Central memory CD8-positive, alpha-beta T cell (primary cell): ENCODE results near the gene SMPX.

ENCODE experiments used
- ATAC-seq: fragments of 150-1000 bp; cut with Tn5 transposase; replicated peaks from 2 replicates; pipeline ENCODE4 v1.10.0; 2022; ENCODE audit warnings: mild to moderate bottlenecking, moderate FRiP score, moderate number of reproducible peaks; ENCODE audit not compliant: poor library complexity, severe bottlenecking; ENCODE audit errors: extremely low read depth
- DNase-seq, 2 donors: peaks; one replicate each; pipeline ENCODE4 v3.0.0; 2021; ENCODE audit warnings: low spot score in 2 of 2
- H3K27ac Mint-ChIP-seq: one replicate; pipeline ENCODE4 v1.8.0; 2022; ENCODE audit warnings: low read depth, mild to moderate bottlenecking, moderate library complexity, mixed read lengths
- H3K27me3 Mint-ChIP-seq: one replicate; pipeline ENCODE4 v1.8.0; 2022; ENCODE audit warnings: mixed read lengths
- H3K36me3 Mint-ChIP-seq: one replicate; pipeline ENCODE4 v1.8.0; 2022; ENCODE audit warnings: mild to moderate bottlenecking, moderate library complexity, mixed read lengths; ENCODE audit not compliant: insufficient read depth
- H3K4me1 Mint-ChIP-seq: one replicate; pipeline ENCODE4 v1.8.0; 2022; ENCODE audit warnings: mixed read lengths
- H3K4me3 Mint-ChIP-seq: one replicate; pipeline ENCODE4 v1.8.0; 2022; ENCODE audit warnings: mild to moderate bottlenecking, moderate library complexity, mixed read lengths
- H3K9me3 Mint-ChIP-seq: one replicate; pipeline ENCODE4 v1.8.0; 2022; ENCODE audit warnings: mixed read lengths

The SMPX gene

GRCh38 chrX:21723084-21723483 is 34.8 kb downstream of the SMPX start:
- Mint-ChIP-seq H3K27ac (no peak overlapping the region), H3K4me3 (no peak overlapping the region), H3K4me1 (no peaks in the 10 kb centered on the region), H3K36me3 (no peaks in the 10 kb centered on the region), H3K27me3 (peaks cover 2% of the 10 kb centered on the region), H3K9me3 (no peaks in the 10 kb centered on the region)
- DNase-seq (no peak), ATAC-seq (no peak)

- Mint-ChIP-seq H3K27ac (no peak overlapping the region), H3K36me3 (no peaks in the 10 kb centered on the region), H3K9me3 (no peaks in the 10 kb centered on the region), H3K27me3 (no peaks in the 10 kb centered on the region), H3K4me1 (no peaks in the 10 kb centered on the region), H3K4me3 (no peak overlapping the region)
- no peak for DNase-seq
- ATAC-seq = no peak
Measured at GRCh38 chrX:21721195-21721594, 36.7 kb downstream of the SMPX start.

- H3K27ac Mint-ChIP-seq = no peak overlapping the region
- no peaks in the 10 kb centered on the region for H3K36me3 Mint-ChIP-seq
- no peak overlapping the region for H3K4me3 Mint-ChIP-seq
- no peak for ATAC-seq
- DNase-seq = no peak
- no peaks in the 10 kb centered on the region for H3K9me3 Mint-ChIP-seq
- H3K4me1 Mint-ChIP-seq = no peaks in the 10 kb centered on the region
- no peaks in the 10 kb centered on the region for H3K27me3 Mint-ChIP-seq
Measured at GRCh38 chrX:21718575-21718974, 39.3 kb downstream of the SMPX start.

DNA sequence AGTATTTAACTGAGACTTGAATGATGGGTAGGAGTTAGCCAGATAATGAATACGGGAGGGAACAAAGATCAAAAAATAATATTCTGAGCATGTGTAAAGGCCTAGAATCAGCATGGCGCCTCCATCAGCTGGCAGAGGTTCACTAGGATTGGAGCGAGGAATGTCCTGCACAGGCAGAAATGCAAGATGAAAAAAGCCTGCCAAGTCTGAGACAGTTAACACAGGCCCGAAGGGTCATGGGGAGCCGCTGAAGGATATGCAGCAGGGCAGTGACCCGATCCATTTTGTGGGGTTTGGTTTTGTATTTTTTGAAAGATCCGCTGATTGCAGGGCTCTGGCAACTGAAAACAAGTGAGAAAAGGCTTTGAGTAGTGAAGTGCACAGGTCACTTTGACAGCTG is 40.1 kb downstream of the SMPX start:
- Mint-ChIP-seq H3K36me3 (no peaks in the 10 kb centered on the region), H3K27ac (no peak overlapping the region), H3K4me3 (no peak overlapping the region), H3K4me1 (no peaks in the 10 kb centered on the region), H3K27me3 (no peaks in the 10 kb centered on the region), H3K9me3 (no peaks in the 10 kb centered on the region)
- DNase-seq = no peak
- no peak for ATAC-seq

DNA sequence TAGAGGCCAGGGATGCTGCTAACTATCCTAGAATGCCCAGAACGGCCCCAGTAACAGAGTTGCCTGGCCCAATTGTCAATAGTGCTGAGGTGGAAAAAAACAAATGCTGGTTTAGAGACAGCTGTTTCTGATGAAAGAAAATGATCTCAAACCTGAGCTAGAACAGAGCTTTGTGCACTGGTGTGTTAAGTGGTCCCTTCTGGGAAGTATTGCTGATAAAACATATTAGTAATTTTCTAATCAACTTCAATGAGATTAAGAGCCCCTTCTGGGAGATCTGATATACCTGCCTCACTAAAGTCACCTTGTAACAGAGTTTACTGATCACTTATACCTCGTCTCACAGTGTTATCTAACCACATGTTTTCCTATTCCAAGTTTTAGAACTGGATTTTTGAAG is 42.1 kb downstream of the SMPX start:
- H3K36me3 Mint-ChIP-seq = no peaks in the 10 kb centered on the region
- no peak overlapping the region for H3K4me3 Mint-ChIP-seq
- DNase-seq (no peak), ATAC-seq (no peak)
- no peaks in the 10 kb centered on the region for H3K4me1 Mint-ChIP-seq
- no peak overlapping the region for H3K27ac Mint-ChIP-seq
- no peaks in the 10 kb centered on the region for H3K9me3 Mint-ChIP-seq
- H3K27me3 Mint-ChIP-seq = no peaks in the 10 kb centered on the region

DNA sequence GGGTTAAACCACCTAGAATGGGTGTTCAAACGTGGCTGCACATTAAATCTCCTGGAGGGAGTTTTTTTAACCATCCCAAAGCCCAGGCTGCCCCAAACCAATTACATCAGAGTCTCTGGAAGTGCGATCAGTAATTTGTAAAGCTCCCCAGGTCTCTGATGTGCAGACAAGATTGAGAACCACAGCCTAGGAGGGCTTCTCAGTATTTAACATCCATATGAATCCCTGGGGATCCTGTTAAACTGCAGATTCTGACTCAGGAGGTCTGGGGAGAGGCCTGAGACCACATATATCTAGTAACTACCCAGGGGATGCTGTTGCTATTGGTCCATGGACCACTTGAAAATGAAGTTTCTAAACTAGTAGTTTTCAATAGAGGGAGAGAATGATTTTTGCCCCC is 42.6 kb downstream of the SMPX start:
- ATAC-seq = no peak
- Mint-ChIP-seq H3K4me3 (no peak overlapping the region), H3K9me3 (no peaks in the 10 kb centered on the region), H3K36me3 (no peaks in the 10 kb centered on the region), H3K27me3 (no peaks in the 10 kb centered on the region), H3K4me1 (no peaks in the 10 kb centered on the region), H3K27ac (no peak overlapping the region)
- no peak for DNase-seq

- no peaks in the 10 kb centered on the region for H3K36me3 Mint-ChIP-seq
- ATAC-seq = no peak
Measured at GRCh38 chrX:21711848-21712197, 46.1 kb downstream of the SMPX start.

GRCh38 chrX:21711129-21711847 is 46.6 kb downstream of the SMPX start:
- Mint-ChIP-seq H3K4me3 (no peak overlapping the region), H3K9me3 (peaks cover 5% of the 10 kb centered on the region), H3K27me3 (no peaks in the 10 kb centered on the region), H3K27ac (no peak overlapping the region), H3K36me3 (no peaks in the 10 kb centered on the region), H3K4me1 (no peaks in the 10 kb centered on the region)
- ATAC-seq (no peak), DNase-seq (no peak)

More at GRCh38 chrX:21711848-21712197, 46.1 kb downstream of the SMPX start:
- Mint-ChIP-seq H3K9me3 (peaks cover 2% of the 10 kb centered on the region), H3K27me3 (no peaks in the 10 kb centered on the region), H3K27ac (no peak overlapping the region), H3K4me3 (no peak overlapping the region), H3K4me1 (no peaks in the 10 kb centered on the region)
- DNase-seq = no peak

DNA sequence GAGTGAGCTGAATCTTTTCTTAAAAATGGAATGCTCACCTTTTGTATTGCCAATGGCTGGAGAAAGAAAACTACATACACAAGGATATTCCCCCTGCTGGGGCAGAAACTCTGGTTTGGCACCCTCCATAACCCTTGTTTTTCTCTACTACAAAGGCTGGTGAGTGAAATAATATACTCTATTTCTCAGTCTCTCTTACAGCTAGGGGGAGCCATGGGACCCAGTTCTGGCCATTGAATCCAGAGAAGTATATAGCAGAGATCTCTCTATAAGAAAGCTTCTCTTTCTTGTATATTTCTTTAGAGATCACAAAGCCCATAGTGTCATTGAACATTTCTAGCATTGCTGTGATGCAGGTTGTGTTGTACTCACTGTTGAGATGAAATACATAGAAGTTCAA is 49.8 kb downstream of the SMPX start:
- H3K27me3 Mint-ChIP-seq = no peaks in the 10 kb centered on the region
- no peak for ATAC-seq
- H3K27ac Mint-ChIP-seq = no peak overlapping the region
- peaks cover 5% of the 10 kb centered on the region for H3K9me3 Mint-ChIP-seq
- H3K4me3 Mint-ChIP-seq = no peak overlapping the region
- no peaks in the 10 kb centered on the region for H3K36me3 Mint-ChIP-seq
- no peak for DNase-seq
- H3K4me1 Mint-ChIP-seq = no peaks in the 10 kb centered on the region

DNA sequence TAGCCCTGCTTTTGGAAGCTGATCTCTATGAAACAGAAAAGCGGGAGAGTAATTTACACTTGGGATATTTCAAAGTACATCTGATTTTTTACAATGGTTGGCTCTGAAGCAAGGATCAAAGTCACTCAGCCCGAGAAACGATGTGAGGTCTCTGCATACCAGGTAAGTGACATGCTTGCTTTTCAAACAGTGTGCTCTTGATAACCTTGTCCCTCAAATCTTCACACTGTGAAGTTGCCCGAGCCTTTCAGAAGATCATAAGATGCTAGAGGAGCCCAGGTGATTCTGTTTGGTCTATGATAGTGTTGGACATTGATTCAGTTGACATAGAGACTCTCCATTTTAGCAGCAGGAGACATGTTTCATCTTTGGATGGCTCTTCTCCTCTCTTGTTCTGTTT is 52.7 kb downstream of the SMPX start:
- Mint-ChIP-seq H3K27ac (no peak overlapping the region), H3K36me3 (peaks cover 2% of the 10 kb centered on the region), H3K4me1 (no peaks in the 10 kb centered on the region), H3K27me3 (no peaks in the 10 kb centered on the region), H3K4me3 (no peak overlapping the region), H3K9me3 (peaks cover 5% of the 10 kb centered on the region)
- no peak for ATAC-seq
- no peak for DNase-seq

- ATAC-seq (no peak), DNase-seq (no peak)
- Mint-ChIP-seq H3K27ac (no peak overlapping the region), H3K27me3 (no peaks in the 10 kb centered on the region), H3K4me3 (no peak overlapping the region), H3K4me1 (no peaks in the 10 kb centered on the region), H3K9me3 (peaks cover 5% of the 10 kb centered on the region), H3K36me3 (peaks cover 2% of the 10 kb centered on the region)
Measured at GRCh38 chrX:21702725-21703124, 55.2 kb downstream of the SMPX start.

DNA sequence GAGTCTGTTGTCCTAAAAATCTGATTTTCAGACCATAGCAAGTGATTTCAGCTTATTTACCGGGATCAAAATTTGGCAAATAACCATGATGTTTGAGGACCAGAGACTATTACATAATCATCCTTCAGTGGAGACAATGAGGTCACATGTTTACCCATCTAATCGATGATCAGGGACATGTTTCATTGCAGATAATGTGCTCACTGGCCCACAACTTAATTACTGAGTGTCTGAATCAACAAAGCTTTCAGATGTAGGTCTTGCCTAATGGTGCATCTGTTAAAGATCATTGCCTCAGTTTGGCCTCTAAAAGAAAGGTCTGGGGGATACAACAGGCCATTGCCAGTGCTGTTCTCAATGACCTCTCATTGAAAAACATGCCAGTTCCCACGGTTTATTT is 56.9 kb downstream of the SMPX start:
- ATAC-seq (no peak), DNase-seq (no peak)
- Mint-ChIP-seq H3K4me3 (no peak overlapping the region), H3K4me1 (no peaks in the 10 kb centered on the region), H3K27ac (no peak overlapping the region), H3K27me3 (no peaks in the 10 kb centered on the region), H3K36me3 (peaks cover 2% of the 10 kb centered on the region), H3K9me3 (no peaks in the 10 kb centered on the region)

DNA sequence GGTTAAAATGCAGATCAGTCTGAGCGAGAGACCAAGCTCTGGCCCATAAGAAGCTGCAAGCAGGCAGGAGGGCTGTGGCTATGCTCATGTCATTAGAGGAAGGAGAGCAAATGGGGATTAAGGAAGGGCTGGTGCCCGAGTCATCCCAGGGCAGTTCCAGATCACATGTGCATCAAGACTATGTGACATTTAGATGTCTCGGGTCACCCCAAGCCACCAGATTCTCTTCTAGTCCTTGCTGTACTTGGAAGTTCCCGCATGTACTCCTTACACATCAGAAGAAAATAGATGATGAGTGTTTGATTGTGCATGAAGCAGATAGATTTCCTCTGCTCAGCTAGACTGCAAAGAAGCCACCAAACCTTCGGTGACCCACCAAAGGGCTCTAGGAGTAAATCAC is 57.6 kb downstream of the SMPX start:
- no peak for ATAC-seq

GRCh38 chrX:21699136-21699535 is 58.8 kb downstream of the SMPX start:
- ATAC-seq = no peak
- DNase-seq = no peak
- no peaks in the 10 kb centered on the region for H3K9me3 Mint-ChIP-seq
- peaks cover 2% of the 10 kb centered on the region for H3K36me3 Mint-ChIP-seq
- no peaks in the 10 kb centered on the region for H3K27me3 Mint-ChIP-seq
- H3K4me3 Mint-ChIP-seq = no peak overlapping the region
- H3K27ac Mint-ChIP-seq = no peak overlapping the region
- no peaks in the 10 kb centered on the region for H3K4me1 Mint-ChIP-seq

More for the DNA sequence above, 57.6 kb downstream of the SMPX start:
- Mint-ChIP-seq H3K4me1 (no peaks in the 10 kb centered on the region), H3K9me3 (no peaks in the 10 kb centered on the region), H3K4me3 (no peak overlapping the region), H3K36me3 (peaks cover 2% of the 10 kb centered on the region), H3K27ac (no peak overlapping the region), H3K27me3 (no peaks in the 10 kb centered on the region)
- no peak for DNase-seq
